Upper lobe of right lung (tissue), 1 donor: ENCODE data around the gene GK. TPM values are rescaled to one million over a fixed set of nuclear protein-coding genes. Genes with fewer than 3 reads are reported as not detected.
"Not testable (repeated sequence)": the region's sequence is repeated elsewhere in the genome, so short reads cannot be mapped to it uniquely, and the experiment has no call there.

Source experiments
- ATAC-seq: fragments of 200-7000 bp; cut with Tn5 transposase; one replicate; pipeline ENCODE4 v1.9.1; 2020; ENCODE audit warnings: mild to moderate bottlenecking, moderate library complexity
- DNase-seq: peaks from one replicate; pipeline ENCODE4 v3.0.0-alpha.2; 2020
- H3K27ac ChIP-seq: fragments of 200-600 bp; one replicate; pipeline ENCODE4 v1.8.0; 2022
- H3K27me3 ChIP-seq: fragments of 200-600 bp; one replicate; pipeline ENCODE4 v1.8.0; 2022; ENCODE audit warnings: mild to moderate bottlenecking
- H3K36me3 ChIP-seq: fragments of 200-600 bp; one replicate; pipeline ENCODE4 v1.8.0; 2022
- H3K4me1 ChIP-seq: fragments of 200-600 bp; one replicate; pipeline ENCODE4 v1.8.0; 2022
- H3K4me3 ChIP-seq: fragments of 200-600 bp; one replicate; pipeline ENCODE4 v1.8.0; 2022; ENCODE audit warnings: mild to moderate bottlenecking
- H3K9me3 ChIP-seq: fragments of 200-600 bp; one replicate; pipeline ENCODE4 v1.8.0; 2022
- CTCF ChIP-seq: fragments of 200-600 bp; IDR thresholded peaks from one replicate; pipeline ENCODE4 v1.8.0; 2022; ENCODE audit warnings: antibody characterized with exemption
- intact Hi-C: fragments of 100-400 bp; cut with DNase I; formaldehyde crosslinking; loops from one replicate; pipeline ENCODE4 v1.11.0; 2022
- total RNA-seq: library from RNA; stranded (reverse); fragmentation: NEBNext Ultra II Directional; extraction: Animal tissue kit (Norgen Biotek cat#: 25700); gene quantifications from one replicate; pipeline ENCODE4 v1.2.1, GENCODE V29; 2021
- donor health status: DM: no; HTN: yes; CAD: no; lungs with severe emphysema.

GK gene
- total RNA-seq, 1 donor from 2014 or later = 48.3 TPM

GRCh38 chrX:30642642-30643041 is 10.6 kb upstream of the GK start:
- Histone ChIP-seq H3K27me3 (no peaks in the 10 kb centered on the region), H3K27ac (no peak overlapping the region), H3K36me3 (no peaks in the 10 kb centered on the region), H3K4me1 (no peaks in the 10 kb centered on the region), H3K4me3 (no peak overlapping the region), H3K9me3 (no peaks in the 10 kb centered on the region)
- ATAC-seq = no peak
- intact Hi-C loops = no loop called here
- TF ChIP-seq CTCF = no peak
- no peak for DNase-seq

- no peak for TF ChIP-seq CTCF
- peak; percentile 80 for ATAC-seq
- no peaks in the 10 kb centered on the region for H3K9me3 ChIP-seq
- no peaks in the 10 kb centered on the region for H3K4me1 ChIP-seq
- intact Hi-C loops = no loop called here
- H3K36me3 ChIP-seq = no peaks in the 10 kb centered on the region
- H3K27me3 ChIP-seq = no peaks in the 10 kb centered on the region
- DNase-seq = no peak
- no peak overlapping the region for H3K4me3 ChIP-seq
- peak overlapping the region; percentile 24 for H3K27ac ChIP-seq
These were observed 9.9 kb upstream of the GK start for GRCh38 chrX:30643313-30643821.

GRCh38 chrX:30649859-30650258 is 3.4 kb upstream of the GK start:
- ATAC-seq = no peak
- no peaks in the 10 kb centered on the region for H3K27me3 ChIP-seq
- H3K9me3 ChIP-seq = no peaks in the 10 kb centered on the region
- no peak overlapping the region for H3K4me3 ChIP-seq
- H3K4me1 ChIP-seq = no peaks in the 10 kb centered on the region
- H3K27ac ChIP-seq = no peak overlapping the region
- intact Hi-C loops = no loop called here
- TF ChIP-seq CTCF = no peak
- DNase-seq = no peak
- no peaks in the 10 kb centered on the region for H3K36me3 ChIP-seq

- peak; percentile 97 for DNase-seq
- H3K9me3 ChIP-seq = no peaks in the 10 kb centered on the region
These were observed 452 bp upstream of the GK start for GRCh38 chrX:30652527-30653414.

GRCh38 chrX:30654386-30654785 is 1.2 kb downstream of the GK start:
- Histone ChIP-seq H3K27ac (peak overlapping the region; percentile 83), H3K4me3 (peak overlapping the region; percentile 65)
- H3K4me1 ChIP-seq, H3K36me3 ChIP-seq, H3K9me3 ChIP-seq, DNase-seq, ATAC-seq, H3K27me3 ChIP-seq, intact Hi-C loops: not testable (repeated sequence)

More at GRCh38 chrX:30652527-30653414, 452 bp upstream of the GK start:
- peak; percentile 97 for ATAC-seq
- no peaks in the 10 kb centered on the region for H3K36me3 ChIP-seq
- no peaks in the 10 kb centered on the region for H3K4me1 ChIP-seq
- peak overlapping the region; percentile 65 for H3K4me3 ChIP-seq
- TF ChIP-seq CTCF = no peak
- no peaks in the 10 kb centered on the region for H3K27me3 ChIP-seq
- intact Hi-C loops = no loop called here
- H3K27ac ChIP-seq = peak overlapping the region; percentile 83

GRCh38 chrX:30654989-30655607 is 1.9 kb downstream of the GK start:
- ATAC-seq = no peak
- H3K4me1 ChIP-seq = no peaks in the 10 kb centered on the region
- no peaks in the 10 kb centered on the region for H3K36me3 ChIP-seq
- no peak overlapping the region for H3K27ac ChIP-seq
- no peaks in the 10 kb centered on the region for H3K9me3 ChIP-seq
- DNase-seq = no peak
- H3K4me3 ChIP-seq = peak overlapping the region; percentile 65
- no peaks in the 10 kb centered on the region for H3K27me3 ChIP-seq
- intact Hi-C loops = no loop called here
- no peak for TF ChIP-seq CTCF
